Left lobe of liver (tissue), 2 donors: ENCODE measurements around the gene COL13A1. TPM values are rescaled to one million over a fixed set of nuclear protein-coding genes. Genes with fewer than 3 reads are reported as not detected.

Source experiments
- ATAC-seq: fragments of 200-7000 bp; cut with Tn5 transposase; one replicate; pipeline ENCODE4 v1.9.1; 2020; ENCODE audit warnings: mild to moderate bottlenecking, moderate library complexity
- DNase-seq: peaks from one replicate; pipeline ENCODE4 v3.0.0-alpha.2; 2020; ENCODE audit warnings: low spot score
- total RNA-seq: library from RNA; stranded (reverse); gene quantifications from one replicate; pipeline ENCODE4 v1.2.1, GENCODE V29; 2021
- donor health status: DM: no; HTN: no; CAD: no; lungs with moderate emphysema.
- donor health status: DM: no; HTN: yes; CAD: no.

Gene COL13A1
- 0.48 TPM for total RNA-seq

DNA sequence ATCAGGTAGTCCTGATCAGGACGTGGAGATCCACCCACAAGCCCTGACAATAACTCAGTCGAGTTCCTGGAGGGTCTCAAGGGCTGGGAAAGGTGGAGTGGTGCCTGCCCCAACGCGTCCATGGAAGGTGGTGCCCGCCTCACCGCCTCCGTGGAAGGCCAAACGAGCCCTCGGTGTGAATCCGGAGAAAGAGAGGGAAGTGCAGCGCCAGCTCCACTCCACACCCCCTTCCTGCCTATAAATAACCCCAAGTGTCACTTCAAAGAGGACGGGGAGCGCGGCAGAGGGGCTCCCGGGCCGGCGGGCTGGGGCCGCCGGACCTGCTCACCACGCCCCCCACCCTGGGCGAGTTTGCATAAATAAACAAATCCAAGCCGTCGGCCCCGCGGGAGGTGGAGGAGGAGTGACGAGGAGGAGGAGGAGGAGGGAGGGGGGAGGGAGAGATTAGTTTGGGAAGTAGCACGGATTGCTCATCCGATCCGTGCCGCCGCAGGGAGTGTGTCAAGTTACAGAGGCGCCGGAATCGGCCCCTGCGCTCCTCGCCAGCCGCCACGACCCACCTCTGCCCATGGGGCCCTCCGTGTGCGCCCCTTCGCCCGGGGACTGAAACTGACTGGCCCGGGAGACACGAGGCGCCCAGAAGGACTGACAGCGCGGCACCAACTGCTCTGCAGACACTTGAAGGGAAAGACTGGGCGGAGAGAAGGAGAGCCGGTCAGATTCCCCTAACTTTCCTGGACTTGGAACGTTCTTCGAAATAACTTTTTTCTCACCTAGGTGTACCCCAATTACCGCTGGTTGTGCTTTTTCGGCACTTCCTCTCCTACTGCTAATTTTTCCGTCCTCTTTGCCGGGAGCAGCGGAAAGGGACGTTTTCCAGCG, at the start of gene COL13A1:
Gene COL13A1 (plus strand): TSS at position 473 of the 882 bp plus-strand sequence. CDS start 518 bp downstream, outside the sequence.
- DNase-seq (no peak), ATAC-seq (peak; percentile 23)

- no peak for ATAC-seq
- DNase-seq, result no peak
Observed at GRCh38 chr10:69752479-69752878, 49.2 kb upstream of the COL13A1 start.

DNA sequence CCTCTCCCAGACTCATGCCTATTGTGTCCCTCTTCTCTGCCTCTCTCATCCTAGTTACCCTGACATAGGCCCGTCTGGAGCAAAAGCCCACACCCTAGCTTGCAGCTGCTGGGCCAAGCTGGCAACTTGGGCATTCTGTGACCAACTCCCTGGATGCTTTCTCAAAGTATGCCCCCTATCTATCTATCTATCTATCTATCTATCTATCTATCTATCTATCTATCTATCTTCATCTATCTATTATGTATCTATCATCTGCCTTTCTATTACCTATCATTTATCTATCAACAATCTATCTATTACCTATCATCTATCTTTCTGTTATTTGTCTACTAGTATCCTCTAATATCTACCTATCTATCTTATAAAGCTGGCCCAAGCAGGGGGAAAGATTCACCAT, 45.4 kb upstream of the COL13A1 start:
- ATAC-seq (no peak), DNase-seq (no peak)

- DNase-seq (no peak), ATAC-seq (no peak)
Observed at GRCh38 chr10:69757206-69757552, 44.5 kb upstream of the COL13A1 start.

- ATAC-seq (peak; percentile 51), DNase-seq (no peak)
Observed at GRCh38 chr10:69757553-69758309, 44.0 kb upstream of the COL13A1 start.

DNA sequence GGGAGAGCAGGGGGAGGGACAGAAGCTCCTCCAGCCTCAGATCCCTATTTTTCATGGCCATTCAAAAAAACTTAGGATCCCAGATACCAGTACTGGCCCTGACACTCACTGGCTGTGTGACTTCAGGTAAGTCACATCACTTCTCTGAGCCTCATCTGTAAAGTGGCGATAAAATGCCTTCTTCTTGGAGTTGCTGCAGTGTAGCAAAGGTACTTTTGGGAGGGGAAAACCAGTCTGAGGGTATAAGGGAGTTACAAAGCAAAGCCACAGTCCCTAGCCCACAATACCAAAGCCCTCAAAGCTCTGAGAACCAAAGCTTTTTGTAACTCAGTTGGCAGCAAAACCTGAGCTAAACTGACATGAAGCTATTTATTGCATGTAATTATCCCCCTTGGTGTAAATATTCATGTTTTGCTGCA, 43.4 kb upstream of the COL13A1 start:
- ATAC-seq (no peak), DNase-seq (no peak)

DNA sequence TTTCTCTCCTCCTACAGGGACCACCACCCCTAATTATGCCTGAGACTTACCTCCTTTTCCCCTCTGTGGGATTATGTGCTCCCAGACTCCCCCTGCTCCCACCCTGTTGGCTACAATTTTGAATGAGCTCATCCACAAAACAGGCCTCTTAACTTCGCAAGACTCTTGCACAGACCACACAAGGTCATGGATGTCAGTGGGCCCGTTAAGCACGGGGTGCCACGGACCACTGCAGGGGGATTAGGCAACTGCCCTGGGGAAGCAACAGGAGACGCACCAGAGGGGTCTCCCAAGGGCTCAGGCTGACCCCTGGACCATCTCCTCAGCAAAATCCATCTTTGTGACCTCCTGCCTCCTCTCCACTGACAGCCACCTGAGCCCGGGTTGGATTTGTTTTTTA, 42.1 kb upstream of the COL13A1 start:
- ATAC-seq (no peak), DNase-seq (no peak)

GRCh38 chr10:69760072-69760471, 41.6 kb upstream of the COL13A1 start:
- no peak for DNase-seq
- no peak for ATAC-seq

DNA sequence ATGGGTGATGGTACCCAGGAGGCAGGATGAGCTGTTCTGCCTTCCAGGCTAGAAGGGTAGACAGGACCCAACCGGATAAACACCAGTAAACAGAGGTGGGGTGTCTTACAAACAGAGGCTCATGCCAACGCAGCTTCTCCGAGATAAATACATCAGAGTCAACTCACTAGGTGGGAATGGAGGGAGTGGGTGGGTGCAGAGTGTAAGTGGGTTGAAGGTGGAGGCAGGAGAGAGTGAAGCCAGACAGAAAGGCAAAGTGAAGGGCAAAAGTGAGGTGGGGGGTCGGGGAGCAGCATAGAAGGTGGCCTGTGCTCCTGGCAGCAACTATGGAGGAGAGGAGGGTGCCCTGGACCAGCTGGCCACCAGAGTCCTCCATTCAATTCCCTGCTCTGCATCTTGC, 40.4 kb upstream of the COL13A1 start:
- no peak for DNase-seq
- no peak for ATAC-seq

- no peak for DNase-seq
- ATAC-seq, result no peak
Observed at GRCh38 chr10:69766161-69766910, 35.4 kb upstream of the COL13A1 start.

DNA sequence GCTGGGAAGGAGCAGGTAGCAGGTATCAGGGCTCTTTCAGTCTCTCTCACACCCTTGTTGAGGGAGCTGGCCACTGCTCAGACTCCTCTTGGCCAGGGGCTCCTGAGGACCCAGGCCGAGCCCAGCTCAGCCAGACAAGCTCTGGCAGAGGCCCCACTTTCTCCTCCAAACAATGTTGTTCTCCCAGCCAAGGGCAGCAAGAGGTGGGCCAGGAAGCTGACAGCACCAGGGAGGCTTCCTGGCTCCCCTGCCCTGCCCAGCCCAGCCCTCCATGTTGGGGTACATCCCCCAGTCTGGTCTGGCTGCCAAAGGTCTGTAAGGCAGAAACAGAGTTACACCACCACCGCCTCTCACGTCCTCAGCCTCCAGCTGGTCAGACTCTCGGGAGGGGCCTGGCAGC, 33.9 kb upstream of the COL13A1 start:
- no peak for ATAC-seq
- no peak for DNase-seq

DNA sequence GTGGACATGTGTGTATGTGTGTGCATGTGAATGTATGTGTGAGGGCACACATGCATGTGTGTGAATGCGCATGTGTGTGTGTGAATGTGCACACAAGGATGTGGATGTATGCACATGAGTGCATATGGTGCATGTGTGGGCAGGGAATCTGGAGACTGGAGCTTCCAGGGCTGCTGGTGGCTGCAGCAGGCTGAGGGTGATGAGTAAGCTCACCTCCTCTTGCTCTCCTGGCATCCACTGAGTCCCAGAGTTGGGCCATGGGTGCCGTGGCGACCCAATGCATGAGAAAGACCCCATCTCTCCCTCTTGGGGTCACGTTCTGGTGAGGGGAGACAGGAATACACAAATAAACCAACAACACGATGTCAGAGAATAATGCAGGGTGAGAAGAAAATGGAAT, 33.3 kb upstream of the COL13A1 start:
- no peak for ATAC-seq
- DNase-seq, result no peak

DNA sequence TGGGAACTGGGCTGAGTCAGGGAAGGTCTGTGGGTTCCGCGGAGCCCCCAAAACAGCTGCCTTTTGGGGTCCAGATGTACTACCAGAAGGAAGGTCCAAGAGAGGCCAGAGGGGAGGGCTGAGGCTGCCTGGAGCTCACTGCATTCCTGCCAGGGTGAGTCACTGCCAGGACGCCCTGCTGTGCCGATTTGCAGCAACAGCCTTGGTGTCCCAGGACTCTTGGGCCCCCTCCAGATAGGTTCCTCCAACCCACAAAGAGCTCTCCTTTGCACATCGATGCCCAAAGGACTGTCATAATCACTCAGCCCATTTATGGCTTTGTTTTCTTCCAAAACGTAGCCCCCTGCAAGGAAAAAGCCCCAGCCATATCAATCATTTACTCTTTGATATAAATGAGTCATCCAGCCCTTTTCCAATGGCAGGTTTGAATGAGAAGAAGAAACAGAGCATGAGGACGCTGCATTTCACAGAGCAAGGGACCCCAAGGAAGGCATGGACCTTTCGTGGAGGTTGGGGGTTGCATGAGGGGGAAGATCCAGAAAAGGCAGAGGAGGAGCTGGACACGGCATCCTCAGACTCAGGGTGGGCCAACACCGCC, 32.2 kb upstream of the COL13A1 start:
- DNase-seq (no peak), ATAC-seq (no peak)

DNA sequence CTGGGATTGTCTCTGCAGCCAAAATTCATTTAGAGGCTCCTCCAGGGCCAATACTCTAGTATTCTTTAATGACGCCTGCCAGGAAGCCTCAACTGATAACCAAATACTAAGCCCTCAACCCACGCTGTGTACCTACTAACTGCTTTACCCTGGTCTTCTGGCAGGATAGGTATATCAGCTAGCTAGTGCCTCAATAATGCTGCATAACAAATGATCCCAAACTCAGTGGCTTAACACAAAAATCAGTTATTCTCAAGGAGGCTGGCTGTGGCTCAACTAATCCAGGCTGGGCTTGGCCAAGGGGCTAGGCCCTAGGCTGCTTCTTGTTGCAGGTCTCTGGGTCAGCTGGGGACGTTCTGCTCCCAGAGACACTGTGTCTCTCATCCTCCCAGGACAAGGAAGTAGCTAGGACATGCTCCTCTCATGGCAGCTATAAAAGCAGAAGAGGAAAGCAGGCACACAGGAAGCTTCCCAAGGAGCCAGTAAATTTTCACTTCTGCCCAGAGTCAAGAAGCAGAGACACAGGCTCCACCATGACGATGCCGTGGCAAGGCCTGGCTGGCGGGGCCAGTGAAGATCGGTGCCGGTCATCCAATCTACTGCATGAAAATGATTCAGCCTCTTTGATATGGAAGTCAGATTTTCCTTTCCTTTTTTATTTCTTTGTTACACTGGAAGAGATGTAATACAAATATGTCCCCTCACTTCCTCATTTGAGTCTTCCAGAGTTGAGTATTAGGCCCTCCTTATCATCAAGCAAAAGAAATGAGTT, 28.6 kb upstream of the COL13A1 start:
- no peak for DNase-seq
- peak; percentile 50 for ATAC-seq

DNA sequence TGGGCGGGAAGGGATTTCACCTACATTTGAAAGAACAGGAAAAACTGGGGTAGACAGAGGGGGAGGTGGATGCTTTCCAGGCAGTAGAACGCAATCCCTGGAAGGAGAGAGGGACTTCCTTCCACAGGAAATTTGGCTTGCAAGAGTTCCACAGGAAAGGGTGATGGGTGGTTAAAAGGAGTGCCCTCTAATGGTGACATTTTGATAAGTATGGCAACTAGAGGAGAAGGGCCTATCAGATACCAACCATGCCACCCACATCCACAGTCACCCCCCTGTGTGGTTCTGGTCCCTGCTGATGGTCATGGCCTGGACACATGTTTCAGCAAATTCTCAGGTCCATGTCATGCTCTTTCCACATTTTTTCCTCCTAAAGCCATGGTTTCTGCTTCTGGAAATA, 27.1 kb upstream of the COL13A1 start:
- ATAC-seq (no peak), DNase-seq (no peak)

- no peak for ATAC-seq
- no peak for DNase-seq
Observed at GRCh38 chr10:69780077-69780476, 21.6 kb upstream of the COL13A1 start.

DNA sequence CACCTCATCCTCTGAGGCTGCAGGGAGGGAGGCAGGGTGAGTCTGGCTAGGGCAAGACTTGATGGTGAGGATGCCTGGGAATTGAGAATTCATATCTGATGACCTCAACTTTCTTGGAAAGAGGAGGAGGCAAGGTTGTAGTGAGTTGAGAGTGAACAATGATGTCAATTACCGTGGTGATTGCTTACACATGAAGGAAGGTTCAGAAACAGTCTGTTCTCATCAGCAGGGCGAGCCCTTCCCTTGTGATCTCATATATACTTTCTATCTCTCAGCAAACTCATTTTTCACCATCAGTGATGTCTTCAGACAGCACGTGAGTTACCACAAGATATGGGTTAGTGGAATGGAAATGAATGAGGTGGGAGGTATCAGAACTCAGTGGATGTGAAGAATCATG, 20.1 kb upstream of the COL13A1 start:
- DNase-seq, result no peak

GRCh38 chr10:69783515-69783914, 18.2 kb upstream of the COL13A1 start:
- DNase-seq (no peak), ATAC-seq (no peak)

More for the DNA sequence above, 20.1 kb upstream of the COL13A1 start:
- ATAC-seq, result no peak

- no peak for ATAC-seq
Observed at GRCh38 chr10:69786791-69787190, 14.9 kb upstream of the COL13A1 start.

GRCh38 chr10:69787681-69788080, 14.0 kb upstream of the COL13A1 start:
- ATAC-seq (no peak), DNase-seq (no peak)

More at GRCh38 chr10:69786791-69787190, 14.9 kb upstream of the COL13A1 start:
- DNase-seq, result no peak
